ENCODE data around the gene ABCC1.
"Not testable (repeated sequence)": the region's sequence is repeated elsewhere in the genome, so short reads cannot be mapped to it uniquely, and the experiment has no call there.

Gene ABCC1

DNA sequence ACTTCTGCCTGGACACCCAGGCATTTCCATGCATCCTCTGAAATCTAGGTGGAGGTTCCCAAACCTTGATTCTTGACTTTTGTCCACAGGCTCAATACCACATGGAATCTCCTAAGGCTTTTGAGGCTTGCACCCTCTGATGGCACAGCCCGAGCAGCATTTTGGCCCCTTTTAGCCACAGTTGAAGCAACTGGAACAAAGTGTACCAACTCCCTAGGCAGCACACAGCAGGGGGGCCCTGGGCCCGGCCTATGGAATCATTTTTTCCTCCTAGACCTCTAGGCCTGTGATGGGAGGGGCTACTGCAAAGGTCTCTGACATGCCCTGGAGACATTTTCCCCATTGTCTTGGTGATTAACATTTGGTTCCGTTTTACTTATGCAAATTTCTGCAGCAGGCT lies 32.0 kb downstream of the ABCC1 start:
- no peak overlapping the region for H2AFZ ChIP-seq (ENCODE audit: low read depth, low read length)
- H3K27ac ChIP-seq (ENCODE audit: low read length): no peak overlapping the region
- no peak overlapping the region for H3K9ac ChIP-seq (ENCODE audit: low read depth, low read length)
- H3K27me3 ChIP-seq (ENCODE audit: insufficient read depth, low read length, poor library complexity): no peaks in the 10 kb centered on the region
- H3K36me3 ChIP-seq (ENCODE audit: insufficient read depth, low read length): peaks cover 37% of the 10 kb centered on the region
- no peak for TF ChIP-seq EZH2 (IDR thresholded peaks at IDR 0.05; ENCODE audit: borderline replicate concordance, low read depth, low read length, severe bottlenecking)
- no peak for TF ChIP-seq CTCF (IDR thresholded peaks at IDR 0.05; ENCODE audit: borderline replicate concordance, extremely low read depth, low read length, poor library complexity, severe bottlenecking)
- H3K4me2 ChIP-seq (ENCODE audit: insufficient read depth, low read length): no peak overlapping the region
- no peak for ATAC-seq (ENCODE audit: insufficient read depth, low read depth)
- DNase-seq: peak; percentile 13
- no peak overlapping the region for H3K4me3 ChIP-seq (ENCODE audit: low read depth in 1 of 2, low read length in 2 of 2)
- H3K79me2 ChIP-seq (ENCODE audit: insufficient read depth, low read length): peaks cover 94% of the 10 kb centered on the region
- no peaks in the 10 kb centered on the region for H3K4me1 ChIP-seq (ENCODE audit: insufficient read depth, low read length)
- H4K20me1 ChIP-seq (ENCODE audit: insufficient read depth, low read length): peaks cover 13% of the 10 kb centered on the region
- H3K9me3 ChIP-seq (ENCODE audit: insufficient read depth, low read length, severe bottlenecking): peaks cover 47% of the 10 kb centered on the region

GRCh38 chr16:15982194-15982915 lies 32.9 kb downstream of the ABCC1 start:
- H3K4me2 ChIP-seq (ENCODE audit: insufficient read depth, low read length); DNase-seq; H3K4me3 ChIP-seq (ENCODE audit: low read depth in 1 of 2, low read length in 2 of 2); H3K27ac ChIP-seq (ENCODE audit: low read length); H3K9ac ChIP-seq (ENCODE audit: low read depth, low read length); H2AFZ ChIP-seq (ENCODE audit: low read depth, low read length); ATAC-seq (ENCODE audit: insufficient read depth, low read depth); H3K27me3 ChIP-seq (ENCODE audit: insufficient read depth, low read length, poor library complexity); H3K4me1 ChIP-seq (ENCODE audit: insufficient read depth, low read length): not testable (repeated sequence)
- Histone ChIP-seq H3K9me3 (ENCODE audit: insufficient read depth, low read length, severe bottlenecking) (peaks cover 42% of the 10 kb centered on the region), H4K20me1 (ENCODE audit: insufficient read depth, low read length) (peaks cover 21% of the 10 kb centered on the region), H3K79me2 (ENCODE audit: insufficient read depth, low read length) (peaks cover 94% of the 10 kb centered on the region), H3K36me3 (ENCODE audit: insufficient read depth, low read length) (peaks cover 31% of the 10 kb centered on the region)

DNA sequence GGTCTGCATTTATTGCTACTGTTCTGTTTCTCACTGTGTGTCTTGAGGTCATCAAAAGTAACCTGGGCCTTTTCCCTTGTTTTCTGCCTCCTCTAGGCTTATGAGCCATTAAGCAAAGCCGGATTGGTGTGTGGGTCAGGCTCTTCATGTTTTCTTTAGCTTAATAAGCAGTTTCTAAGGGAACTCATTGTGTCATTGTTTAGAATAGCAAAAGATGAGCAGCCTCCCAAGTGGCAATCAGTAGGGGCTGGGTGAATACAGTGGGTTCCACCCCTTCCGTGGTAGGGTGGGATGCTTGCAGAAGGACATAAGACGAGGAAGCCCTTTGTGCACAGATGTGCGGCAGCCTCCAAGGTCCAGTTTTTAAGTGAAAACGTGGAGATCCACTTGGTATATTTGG lies 34.5 kb downstream of the ABCC1 start:
- Histone ChIP-seq H3K9me3 (ENCODE audit: insufficient read depth, low read length, severe bottlenecking) (peaks cover 28% of the 10 kb centered on the region), H3K27me3 (ENCODE audit: insufficient read depth, low read length, poor library complexity) (no peaks in the 10 kb centered on the region), H3K79me2 (ENCODE audit: insufficient read depth, low read length) (peaks cover 94% of the 10 kb centered on the region), H3K36me3 (ENCODE audit: insufficient read depth, low read length) (peaks cover 16% of the 10 kb centered on the region), H3K27ac (ENCODE audit: low read length) (no peak overlapping the region), H3K9ac (ENCODE audit: low read depth, low read length) (no peak overlapping the region), H3K4me1 (ENCODE audit: insufficient read depth, low read length) (no peaks in the 10 kb centered on the region), H2AFZ (ENCODE audit: low read depth, low read length) (no peak overlapping the region), H3K4me3 (ENCODE audit: low read depth in 1 of 2, low read length in 2 of 2) (no peak overlapping the region), H4K20me1 (ENCODE audit: insufficient read depth, low read length) (peaks cover 33% of the 10 kb centered on the region), H3K4me2 (ENCODE audit: insufficient read depth, low read length) (no peak overlapping the region)
- ATAC-seq (ENCODE audit: insufficient read depth, low read depth): no peak
- DNase-seq: no peak
- TF ChIP-seq CTCF (IDR thresholded peaks at IDR 0.05; ENCODE audit: borderline replicate concordance, extremely low read depth, low read length, poor library complexity, severe bottlenecking) (no peak), EZH2 (IDR thresholded peaks at IDR 0.05; ENCODE audit: borderline replicate concordance, low read depth, low read length, severe bottlenecking) (no peak)

DNA sequence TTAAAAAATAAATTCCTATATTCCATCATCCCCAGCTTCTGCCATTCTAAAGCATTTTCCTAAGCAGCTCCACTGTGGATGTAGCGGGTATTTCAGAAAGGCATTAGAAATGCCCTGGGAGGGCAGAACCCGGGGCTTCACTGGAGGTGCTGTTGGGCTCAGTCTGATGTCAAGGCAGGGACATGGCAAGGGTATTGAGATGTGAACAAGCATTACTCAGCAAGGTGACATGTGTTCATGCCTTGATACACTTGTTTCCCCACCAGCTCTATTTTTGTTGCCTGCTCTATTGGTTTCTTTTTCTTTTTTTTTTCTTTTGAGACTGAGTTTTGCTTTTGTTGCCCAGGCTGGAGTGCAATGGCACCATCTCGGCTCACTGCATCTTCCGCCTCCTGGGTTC lies 35.7 kb downstream of the ABCC1 start:
- H3K4me1 ChIP-seq (ENCODE audit: insufficient read depth, low read length): no peaks in the 10 kb centered on the region
- no peak overlapping the region for H3K4me3 ChIP-seq (ENCODE audit: low read depth in 1 of 2, low read length in 2 of 2)

More for the DNA sequence above, 35.7 kb downstream of the ABCC1 start:
- Histone ChIP-seq H3K27me3 (ENCODE audit: insufficient read depth, low read length, poor library complexity) (no peaks in the 10 kb centered on the region), H3K36me3 (ENCODE audit: insufficient read depth, low read length) (peaks cover 12% of the 10 kb centered on the region), H3K4me2 (ENCODE audit: insufficient read depth, low read length) (no peak overlapping the region), H2AFZ (ENCODE audit: low read depth, low read length) (no peak overlapping the region), H3K9ac (ENCODE audit: low read depth, low read length) (no peak overlapping the region), H3K79me2 (ENCODE audit: insufficient read depth, low read length) (peaks cover 96% of the 10 kb centered on the region), H3K27ac (ENCODE audit: low read length) (no peak overlapping the region), H4K20me1 (ENCODE audit: insufficient read depth, low read length) (peaks cover 44% of the 10 kb centered on the region), H3K9me3 (ENCODE audit: insufficient read depth, low read length, severe bottlenecking) (peaks cover 17% of the 10 kb centered on the region)
- DNase-seq (no peak), ATAC-seq (ENCODE audit: insufficient read depth, low read depth) (no peak)
- TF ChIP-seq CTCF (IDR thresholded peaks at IDR 0.05; ENCODE audit: borderline replicate concordance, extremely low read depth, low read length, poor library complexity, severe bottlenecking): no peak
- TF ChIP-seq EZH2 (IDR thresholded peaks at IDR 0.05; ENCODE audit: borderline replicate concordance, low read depth, low read length, severe bottlenecking): no peak

All from DND-41 (cell line).